Measurements from ENCODE around the gene TOP3A.

DNA sequence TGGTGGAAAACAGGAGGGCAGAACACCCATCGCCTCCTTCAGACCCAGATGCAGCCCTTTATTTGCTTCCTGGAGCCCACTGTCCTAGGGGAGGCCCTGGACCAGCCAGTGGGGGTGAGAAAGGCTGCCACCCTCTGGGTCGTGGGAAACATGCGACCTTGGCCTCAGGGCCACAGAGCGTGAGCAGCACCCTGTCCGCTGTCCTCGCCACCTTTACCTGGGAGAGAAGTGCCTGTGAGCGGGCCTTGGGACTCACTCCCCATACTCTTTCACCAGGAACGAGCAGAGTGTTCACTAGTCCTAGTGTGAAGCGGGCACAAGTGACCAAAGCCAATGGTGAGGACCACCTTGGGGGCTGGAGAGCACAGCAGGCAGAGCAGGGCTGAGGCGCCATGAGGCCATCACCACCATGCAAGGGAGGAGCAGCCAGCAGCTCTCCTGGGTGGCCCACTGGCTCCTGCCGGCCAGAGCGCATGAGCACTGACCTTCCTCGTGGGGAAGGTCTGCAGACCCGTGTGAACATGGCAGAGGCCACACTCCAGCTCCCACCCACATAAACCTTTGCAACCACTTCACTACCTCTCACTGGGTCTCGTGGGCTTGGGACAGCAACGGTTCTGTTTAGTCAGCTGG, 8.8 kb upstream of the TOP3A start:
- no peak for TF ChIP-seq CTCF (optimal IDR thresholded peaks at IDR 0.05 in 1 of 3, IDR thresholded peaks at IDR 0.05 in 1 of 3, conservative IDR thresholded peaks at IDR 0.05 in 1 of 3; ENCODE audit: extremely low read depth in 1 of 3, insufficient read depth in 2 of 3, low read length in 3 of 3)
- TF ChIP-seq EZH2 (IDR thresholded peaks at IDR 0.05; ENCODE audit: low read length): no peak

All from keratinocyte (primary cell).